NCI-H2196 (cell line): ENCODE results near the gene E2F1.
A peak's percentile ranks its signal among the peaks of the same experiment; 100 is the strongest.

Experiments used
- DNase-seq: peaks from one replicate; lab custom pipeline; 2025; ENCODE audit not compliant: unreplicated experiment; lab: John Stamatoyannopoulos, UW

The E2F1 gene

GRCh38 chr20:33686100-33686983, at the start of gene E2F1:
TSS of gene E2F1 (minus strand) at chr20:33686385. CDS start at chr20:33686264, 121 bp downstream.
- peak; percentile 97 for DNase-seq

- no peak for DNase-seq
Observed at GRCh38 chr20:33733654-33734576, 47.7 kb upstream of the E2F1 start.

GRCh38 chr20:33732166-33732970, 46.2 kb upstream of the E2F1 start:
- peak; percentile 98 for DNase-seq

DNA sequence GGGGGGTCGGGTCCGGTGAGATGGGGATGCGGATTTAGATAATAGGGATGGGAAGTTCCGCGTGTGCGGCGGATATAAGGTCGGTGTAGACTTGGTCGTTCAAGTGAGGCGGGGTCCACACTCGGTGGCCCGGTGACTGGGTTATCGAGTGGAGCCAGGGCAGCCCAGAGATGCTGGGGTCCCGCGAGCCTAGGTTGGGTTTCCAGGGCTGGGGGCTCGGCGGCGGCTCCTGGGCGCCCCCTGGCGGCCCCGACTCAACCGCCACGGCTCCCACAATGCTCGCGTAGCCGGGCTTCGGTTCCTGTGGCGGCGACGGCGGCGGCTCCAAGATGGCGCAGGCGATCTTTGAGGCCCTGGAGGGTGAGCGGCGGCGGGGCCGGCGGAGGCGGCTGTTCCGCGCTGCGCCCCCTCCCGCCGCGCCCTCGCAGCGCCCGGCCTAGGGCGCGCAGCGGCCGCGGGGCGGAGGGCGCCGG, 45.5 kb upstream of the E2F1 start, which contains the start of gene ZNF341:
TSS of gene ZNF341 (plus strand) at position 304 of the 473 bp plus-strand sequence. CDS start at position 330, 26 bp downstream.
- peak; percentile 98 for DNase-seq

DNA sequence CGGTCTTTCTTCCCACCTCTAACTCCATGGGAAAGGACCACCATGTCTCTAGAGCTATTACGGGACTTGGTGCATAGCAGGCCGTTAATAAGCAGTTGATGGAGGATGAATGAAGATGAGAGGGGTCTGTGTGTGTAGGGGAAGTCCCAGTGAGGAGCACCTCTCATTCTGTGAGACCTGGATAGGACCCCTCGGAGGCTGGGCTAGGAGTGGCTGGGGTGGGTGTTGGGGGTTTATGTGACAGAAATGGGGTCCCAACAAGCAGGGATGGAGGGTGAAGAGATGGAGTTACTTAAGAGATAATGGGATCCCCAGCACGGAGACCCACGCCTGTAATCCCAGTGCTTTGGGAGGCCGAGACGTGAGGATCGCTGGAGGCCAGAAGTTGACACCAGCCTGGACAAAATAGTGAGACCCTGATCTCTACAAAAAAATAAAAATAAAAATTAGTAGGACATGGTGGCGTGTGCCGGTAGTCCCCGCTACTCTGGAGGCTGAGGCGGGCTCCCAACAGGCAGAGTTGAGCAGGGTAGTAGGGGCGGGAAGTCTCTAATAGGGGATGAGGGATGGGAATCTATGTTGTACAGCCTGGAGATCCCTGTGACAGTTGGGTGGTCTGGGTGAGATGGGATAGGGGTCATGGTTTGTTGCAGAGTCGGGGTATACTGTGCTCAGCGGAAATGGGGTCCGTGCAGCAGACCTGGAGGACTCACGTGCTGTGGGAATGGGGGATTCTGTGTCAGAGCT, 44.9 kb upstream of the E2F1 start:
- no peak for DNase-seq

- no peak for DNase-seq
Observed at GRCh38 chr20:33729101-33729500, 42.9 kb upstream of the E2F1 start.

DNA sequence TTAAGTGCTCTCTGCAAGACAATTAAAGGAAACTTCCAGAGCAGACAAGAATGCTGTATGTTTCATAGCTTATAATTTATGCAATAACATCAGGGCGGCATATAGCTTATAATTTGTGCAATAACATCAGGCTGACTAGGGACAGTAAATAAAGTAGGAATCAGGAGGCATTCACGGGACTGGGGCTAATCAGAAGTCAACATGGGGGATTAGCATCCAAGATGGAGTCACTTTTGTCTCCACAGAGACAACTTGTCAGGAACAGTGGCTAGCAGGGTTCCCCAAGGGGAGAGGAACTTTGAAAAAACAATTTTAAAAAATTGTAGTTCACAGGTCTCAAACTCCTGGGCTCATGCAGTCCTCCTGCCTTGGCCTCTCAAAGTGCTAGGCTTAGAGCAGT, 42.3 kb upstream of the E2F1 start:
- no peak for DNase-seq

DNA sequence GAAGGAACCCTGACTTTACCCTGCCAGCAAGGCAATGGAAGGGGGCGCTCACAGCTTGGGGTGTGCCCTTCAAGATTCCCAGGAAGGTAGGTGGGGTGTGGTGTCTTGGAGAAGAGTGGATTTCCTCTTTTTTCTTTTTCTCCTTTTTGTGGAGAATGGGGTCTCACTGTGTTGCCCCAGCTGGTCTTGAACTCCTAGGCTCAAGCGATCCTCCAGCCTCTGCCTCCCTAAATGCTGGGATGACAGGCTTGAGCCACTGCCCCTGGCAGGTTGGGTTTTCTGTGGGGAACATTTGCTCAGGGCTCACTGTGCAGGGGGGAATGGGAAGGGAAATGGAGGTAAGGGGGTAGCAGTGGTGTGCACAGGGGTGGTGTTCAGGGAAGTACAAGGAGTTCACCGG, 41.6 kb upstream of the E2F1 start:
- DNase-seq = no peak

- no peak for DNase-seq
Observed at GRCh38 chr20:33727115-33727479, 40.9 kb upstream of the E2F1 start.

DNA sequence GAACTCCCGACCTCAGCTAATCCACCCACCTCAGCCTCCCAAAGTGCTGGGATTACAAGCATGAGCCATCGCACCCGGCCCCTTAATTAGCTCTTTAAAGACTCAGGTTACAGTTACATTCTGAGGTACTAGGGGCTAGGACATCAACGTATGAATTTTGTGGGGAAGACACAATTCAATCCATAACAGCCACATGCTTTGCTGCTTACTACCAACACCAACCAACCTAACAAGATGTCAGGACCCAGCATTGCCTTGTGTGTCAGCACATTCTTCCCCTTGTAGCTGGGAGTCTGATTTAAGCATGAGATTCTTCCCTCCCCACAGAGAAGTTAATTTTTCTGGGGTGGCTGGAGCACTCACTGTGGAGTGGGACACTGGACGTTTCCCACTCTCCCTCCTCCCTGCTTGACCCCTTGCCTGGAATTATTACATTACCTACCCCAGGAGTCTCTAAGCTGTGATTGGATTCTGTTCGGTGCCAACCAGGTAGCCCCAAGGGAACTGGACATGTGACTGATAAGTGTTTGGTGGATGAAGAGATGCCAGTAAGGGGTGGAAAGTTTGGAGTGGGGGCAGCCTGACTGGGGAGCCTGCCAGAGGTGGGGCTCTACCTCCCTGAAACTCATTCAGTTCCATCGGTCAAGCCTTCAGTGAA, 39.6 kb upstream of the E2F1 start:
- DNase-seq = no peak

- DNase-seq = no peak
Observed at GRCh38 chr20:33724439-33725094, 38.4 kb upstream of the E2F1 start.

DNA sequence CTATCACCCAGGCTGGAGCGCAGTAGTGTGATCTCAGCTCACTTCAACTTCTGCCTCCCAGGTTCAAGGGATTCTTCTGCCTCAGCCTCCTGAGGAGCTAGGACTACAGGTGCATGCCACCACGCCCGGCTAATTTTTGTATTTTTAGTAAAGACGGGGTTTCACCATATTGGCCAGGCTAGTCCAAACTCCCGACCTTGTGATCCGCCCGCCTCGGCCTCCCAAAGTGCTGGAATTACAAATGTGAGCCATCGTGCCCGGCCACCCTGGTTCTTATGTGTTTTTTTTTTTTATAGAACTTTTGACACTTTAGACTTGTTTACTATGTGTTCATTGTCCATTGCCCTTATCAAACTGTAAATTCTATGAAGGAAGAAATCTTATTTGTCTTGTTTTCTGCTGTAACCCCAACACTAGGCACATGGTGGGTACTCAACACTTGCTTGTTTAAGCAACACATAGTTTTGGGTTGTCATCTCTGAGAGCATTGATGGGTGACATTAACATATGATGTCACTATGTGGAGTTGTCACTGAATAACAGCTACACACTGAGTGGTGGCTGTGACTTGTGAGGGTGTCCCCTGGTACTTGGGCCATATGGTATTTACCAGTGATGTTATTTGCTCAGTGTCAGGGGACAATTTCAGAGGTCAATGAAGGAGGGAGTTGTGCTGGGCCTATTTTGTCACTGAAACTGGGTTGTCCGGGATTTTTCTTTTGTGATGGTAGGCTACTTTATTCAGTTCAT, 35.4 kb upstream of the E2F1 start:
- DNase-seq = no peak

GRCh38 chr20:33719989-33720709, 34.0 kb upstream of the E2F1 start, which contains the start of gene PXMP4:
TSS of gene PXMP4 (minus strand) at chr20:33720310. CDS start at chr20:33720207, 103 bp downstream.
- peak; percentile 83 for DNase-seq

DNA sequence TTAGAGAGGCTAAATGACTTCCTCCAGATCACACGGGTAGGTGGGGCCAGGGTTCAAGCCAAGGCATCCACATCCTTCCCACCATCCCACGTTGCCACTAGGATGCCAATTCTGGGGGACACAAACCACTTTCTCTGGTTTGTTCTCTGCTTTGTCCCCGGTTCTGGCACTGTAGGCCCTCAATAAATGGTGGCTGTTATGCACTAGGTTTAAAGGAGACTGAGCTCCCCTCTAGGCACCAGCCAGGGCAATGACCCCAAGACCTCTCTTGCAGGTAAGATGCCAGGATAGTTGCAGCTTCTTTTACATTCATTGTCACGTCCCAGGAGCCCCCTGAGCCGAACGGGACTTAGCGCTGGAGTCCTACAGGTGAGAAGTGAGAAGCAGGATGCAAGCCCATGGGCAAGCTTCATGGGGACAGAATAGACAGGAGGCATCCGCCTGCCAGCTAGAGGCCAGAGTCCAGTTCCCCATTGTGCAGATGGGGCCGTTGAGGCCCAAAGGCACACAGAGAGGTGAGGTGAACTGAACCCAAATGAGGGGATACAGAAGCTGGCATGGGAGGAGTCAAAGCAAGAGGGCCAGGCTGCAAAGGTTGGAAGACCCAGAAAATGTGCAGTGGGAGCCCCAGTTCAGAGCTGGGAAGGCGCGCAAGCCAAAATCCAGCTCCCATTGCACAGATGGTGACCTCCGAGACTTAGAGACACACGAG, 33.2 kb upstream of the E2F1 start:
- no peak for DNase-seq

GRCh38 chr20:33716498-33716897, 30.3 kb upstream of the E2F1 start:
- no peak for DNase-seq

DNA sequence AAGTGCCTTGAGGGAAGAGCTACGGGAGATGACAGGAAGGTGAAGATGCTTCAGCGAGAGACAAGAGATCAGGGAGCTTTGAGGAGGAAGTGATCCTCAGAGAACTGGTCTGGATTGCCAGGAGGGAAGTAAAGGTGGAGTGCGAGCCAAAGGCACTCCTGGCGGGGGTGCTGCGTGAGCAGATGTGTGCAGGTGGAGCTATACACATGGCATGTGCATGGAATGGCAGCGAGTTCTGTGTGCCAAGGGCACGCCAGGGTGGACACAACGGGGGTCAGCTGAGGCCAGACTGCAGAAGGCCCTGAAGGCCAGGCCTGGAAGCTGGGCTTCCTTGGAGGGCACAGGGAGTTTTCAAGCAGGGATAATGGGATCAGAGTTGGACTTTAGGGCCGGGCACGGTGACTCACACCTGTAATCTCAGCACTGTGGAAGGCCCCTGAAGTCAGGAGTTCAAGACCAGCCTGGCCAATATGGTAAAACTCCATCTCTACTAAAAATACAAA, 27.7 kb upstream of the E2F1 start:
- DNase-seq = no peak

DNA sequence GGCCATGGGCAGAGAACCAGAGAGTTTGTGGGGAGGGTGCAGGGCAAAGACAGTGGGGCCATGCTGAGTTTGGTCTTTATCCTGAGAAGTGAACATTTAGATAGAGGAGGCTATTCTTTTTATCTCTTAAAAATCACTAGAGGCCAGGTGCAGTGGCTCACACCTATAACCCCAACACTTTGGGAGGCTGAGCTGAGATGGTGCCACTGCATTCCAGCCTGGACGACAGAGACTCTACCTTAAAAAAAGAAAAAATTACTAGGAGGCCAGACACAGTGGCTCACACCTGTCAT, 25.2 kb upstream of the E2F1 start:
- DNase-seq = no peak
